GM19351 (cell line): ENCODE data around the gene PDCD7.
"Not testable (repeated sequence)": the region's sequence is repeated elsewhere in the genome, so short reads cannot be mapped to it uniquely, and the experiment has no call there.

Source experiments
- ATAC-seq: cut with Tn5 transposase; IDR thresholded peaks from one replicate; pipeline ENCODE4 v1.9.1; 2021; ENCODE audit warnings: mild to moderate bottlenecking, moderate library complexity; ENCODE audit not compliant: unreplicated experiment

Gene PDCD7, protein sequence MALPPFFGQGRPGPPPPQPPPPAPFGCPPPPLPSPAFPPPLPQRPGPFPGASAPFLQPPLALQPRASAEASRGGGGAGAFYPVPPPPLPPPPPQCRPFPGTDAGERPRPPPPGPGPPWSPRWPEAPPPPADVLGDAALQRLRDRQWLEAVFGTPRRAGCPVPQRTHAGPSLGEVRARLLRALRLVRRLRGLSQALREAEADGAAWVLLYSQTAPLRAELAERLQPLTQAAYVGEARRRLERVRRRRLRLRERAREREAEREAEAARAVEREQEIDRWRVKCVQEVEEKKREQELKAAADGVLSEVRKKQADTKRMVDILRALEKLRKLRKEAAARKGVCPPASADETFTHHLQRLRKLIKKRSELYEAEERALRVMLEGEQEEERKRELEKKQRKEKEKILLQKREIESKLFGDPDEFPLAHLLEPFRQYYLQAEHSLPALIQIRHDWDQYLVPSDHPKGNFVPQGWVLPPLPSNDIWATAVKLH

DNA sequence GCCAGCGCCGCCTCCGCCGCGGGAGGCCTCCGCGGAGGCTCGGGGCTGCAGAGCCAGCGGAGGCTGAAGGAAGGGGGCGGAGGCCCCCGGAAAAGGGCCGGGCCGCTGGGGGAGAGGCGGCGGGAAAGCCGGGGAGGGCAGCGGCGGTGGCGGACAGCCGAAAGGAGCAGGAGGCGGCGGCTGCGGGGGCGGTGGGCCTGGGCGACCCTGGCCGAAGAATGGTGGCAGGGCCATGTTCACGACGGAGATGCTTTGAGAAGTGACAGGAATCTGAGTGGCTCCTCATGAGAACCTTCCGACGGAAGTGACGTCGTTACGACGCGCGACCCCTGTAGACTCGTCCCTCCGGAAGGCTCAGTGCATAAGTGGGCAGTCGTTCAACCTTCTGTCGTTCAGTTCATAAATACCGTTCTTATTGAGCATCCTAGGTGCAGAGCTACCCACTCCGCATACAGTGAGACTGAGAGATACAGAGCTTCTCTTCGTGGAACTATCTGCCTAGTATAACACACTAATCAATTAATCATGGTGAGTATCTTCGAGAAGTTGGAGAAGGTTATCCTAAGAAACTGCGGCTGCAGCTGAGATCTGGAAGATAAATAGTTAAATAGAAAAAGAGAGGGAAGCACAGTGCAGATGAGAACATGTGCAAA is at the start of gene PDCD7:
PDCD7 (minus strand) TSS at position 261 of the 653 bp plus-strand sequence; CDS start at position 234, 27 bp downstream.
- ATAC-seq, result peak; percentile 89

GRCh38 chr15:65182538-65182937 is 48.9 kb upstream of the PDCD7 start:
- no peak for ATAC-seq

DNA sequence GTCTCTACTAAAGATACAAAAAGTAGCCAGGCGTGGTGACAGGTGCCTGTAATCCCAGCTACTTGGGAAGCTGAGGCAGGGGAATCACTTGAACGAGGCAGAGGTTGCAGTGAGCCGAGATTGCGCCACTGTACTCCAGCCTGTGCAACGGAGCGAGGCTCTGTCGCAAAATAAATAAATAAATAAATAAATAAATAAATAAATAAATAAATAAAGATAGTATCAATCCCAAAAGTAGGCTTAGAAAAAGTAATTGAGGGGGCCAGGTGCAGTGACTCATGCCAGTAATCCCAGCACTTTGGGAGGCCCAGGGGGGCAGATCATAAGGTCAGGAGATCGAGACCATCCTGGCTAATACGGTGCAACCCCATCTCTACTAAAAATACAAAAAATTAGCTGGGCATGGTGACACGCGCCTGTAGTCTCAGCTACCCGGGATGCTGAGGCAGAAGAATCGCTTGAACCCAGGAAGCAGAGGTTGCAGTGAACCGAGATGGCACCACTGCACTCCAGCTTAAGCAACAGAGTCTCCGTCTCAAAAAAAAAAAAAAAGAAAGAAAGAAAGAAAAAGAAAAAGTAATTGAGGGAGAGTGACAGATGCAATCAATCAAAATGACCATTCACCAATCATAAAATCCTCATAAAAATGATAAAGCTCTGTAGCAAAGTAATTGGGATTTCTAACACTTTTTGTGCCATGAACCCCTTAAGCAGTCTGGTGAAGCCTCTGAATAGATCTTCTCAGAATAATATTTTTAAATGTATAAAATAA is 48.2 kb upstream of the PDCD7 start:
- not testable (repeated sequence) for ATAC-seq

GRCh38 chr15:65180167-65180566 is 46.6 kb upstream of the PDCD7 start:
- no peak for ATAC-seq

GRCh38 chr15:65177901-65178300 is 44.3 kb upstream of the PDCD7 start:
- no peak for ATAC-seq

- no peak for ATAC-seq
These were observed 42.4 kb upstream of the PDCD7 start for GRCh38 chr15:65176056-65176455.

GRCh38 chr15:65175511-65175910 is 41.9 kb upstream of the PDCD7 start:
- no peak for ATAC-seq

GRCh38 chr15:65174509-65174908 is 40.9 kb upstream of the PDCD7 start:
- no peak for ATAC-seq

- ATAC-seq, result no peak
These were observed 38.9 kb upstream of the PDCD7 start for GRCh38 chr15:65172531-65172930.

DNA sequence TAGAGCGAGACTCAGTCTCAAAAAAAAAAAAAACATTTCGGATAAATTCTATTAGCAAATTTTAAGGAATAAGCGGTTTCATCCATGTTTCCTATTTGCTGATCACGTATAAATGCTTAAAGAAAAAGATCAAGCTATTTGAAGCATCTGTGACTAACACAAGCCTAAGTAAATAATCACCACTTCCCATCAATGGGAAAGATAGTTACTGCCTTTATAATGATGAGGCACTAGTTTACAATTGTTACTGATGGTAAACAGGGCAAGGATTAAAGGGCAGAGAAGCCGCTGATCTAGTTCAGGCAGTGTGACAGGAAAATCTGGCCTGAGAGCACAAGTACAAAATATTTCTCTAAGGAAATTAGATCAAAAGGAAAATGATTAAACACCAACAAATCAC is 37.8 kb upstream of the PDCD7 start:
- no peak for ATAC-seq

GRCh38 chr15:65165875-65166274 is 32.3 kb upstream of the PDCD7 start:
- ATAC-seq, result no peak

GRCh38 chr15:65164139-65164538 is 30.5 kb upstream of the PDCD7 start:
- ATAC-seq, result no peak

GRCh38 chr15:65163041-65163440 is 29.4 kb upstream of the PDCD7 start:
- no peak for ATAC-seq

DNA sequence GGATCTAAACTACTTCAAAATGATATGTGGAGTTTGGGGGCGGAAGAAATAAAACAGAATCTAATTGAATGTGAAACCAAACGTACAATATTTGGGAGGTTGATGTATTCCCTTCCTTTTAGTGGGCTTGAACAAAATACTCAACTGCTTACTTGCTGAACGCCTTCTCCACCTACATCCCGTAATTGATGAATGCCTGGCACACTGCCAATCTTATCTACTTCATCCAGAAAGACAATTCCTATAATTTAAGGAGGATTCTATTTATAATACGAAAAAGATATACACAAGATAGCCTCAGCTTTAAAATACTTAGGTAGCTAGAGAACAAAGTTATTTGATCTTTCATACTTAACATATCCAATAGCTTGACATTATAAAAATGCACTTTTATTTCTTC is 23.1 kb upstream of the PDCD7 start:
- no peak for ATAC-seq

GRCh38 chr15:65154720-65155119 is 21.1 kb upstream of the PDCD7 start:
- ATAC-seq, result no peak

- ATAC-seq, result no peak
These were observed 14.3 kb upstream of the PDCD7 start for GRCh38 chr15:65147902-65148301.

DNA sequence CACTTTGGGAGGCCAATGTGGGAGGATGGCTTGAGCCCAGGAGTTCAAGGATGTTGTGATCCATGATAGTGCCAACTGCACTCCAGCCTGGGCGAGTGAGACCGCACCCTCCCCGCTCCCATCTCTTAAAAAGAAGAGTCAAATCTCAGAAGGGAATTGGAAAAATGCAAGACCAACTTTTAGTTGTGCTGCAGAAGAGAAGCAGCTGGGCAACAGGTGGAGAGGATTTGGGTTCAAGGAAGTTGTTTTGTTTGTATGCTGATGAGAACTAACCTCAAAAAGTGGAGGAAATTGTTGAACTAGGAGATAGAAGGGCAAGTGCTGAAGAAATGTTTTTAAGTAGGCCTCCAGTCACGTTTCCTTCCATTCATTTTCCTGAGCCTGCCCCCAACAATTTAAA is 12.8 kb upstream of the PDCD7 start:
- no peak for ATAC-seq

- ATAC-seq, result not testable (repeated sequence)
These were observed 5.0 kb upstream of the PDCD7 start for GRCh38 chr15:65138631-65139030.

GRCh38 chr15:65137893-65138292 is 4.3 kb upstream of the PDCD7 start:
- ATAC-seq, result not testable (repeated sequence)

- ATAC-seq, result not testable (repeated sequence)
These were observed 3.5 kb upstream of the PDCD7 start for GRCh38 chr15:65137089-65137488.

- no peak for ATAC-seq
These were observed 930 bp upstream of the PDCD7 start for GRCh38 chr15:65134538-65134937.
